Measurements from ENCODE around the gene ZMYND19. TPM values are rescaled to one million over a fixed set of nuclear protein-coding genes. Genes with fewer than 3 reads are reported as not detected.

The ZMYND19 gene
- total and polyA plus RNA-seq, 2 donors (not counting 3 experiments of a cell fraction or from before 2014, with no cell fraction given) = 22.8 to 32.6 TPM

GRCh38 chr9:137583347-137583746 is 7.0 kb downstream of the ZMYND19 start:
- no peaks in the 10 kb centered on the region for H3K9me1 ChIP-seq (replicated peaks; ENCODE audit: control insufficient read depth, extremely low read depth, insufficient read depth, low read length)
- H3K27me3 ChIP-seq (ENCODE audit: control insufficient read depth in 2 of 2, insufficient read depth in 2 of 2, low read length in 2 of 2) = no peaks in the 10 kb centered on the region
- POLR2A ChIA-PET = no interaction called here
- peaks cover 12 to 45% of the 10 kb centered on the region in 2 experiments for H3K36me3 ChIP-seq (ENCODE audit: control insufficient read depth in 2 of 2, extremely low read depth in 1 of 2, insufficient read depth in 2 of 2, low read length in 2 of 2)
- CTCF ChIA-PET = no interaction called here
- dilution Hi-C loops (cut with MboI; ENCODE audit: extremely low pct_ligation_motif_present, low sequenced_read_pairs) (no loop called here), intact Hi-C loops (cut with micrococcal nuclease) (no loop called here)
- no peak overlapping the region for H3K4me2 ChIP-seq (ENCODE audit: insufficient read depth, low read length)
- H3K4me1 ChIP-seq (ENCODE audit: control insufficient read depth, extremely low read depth, insufficient read depth, low read length) = peaks cover 3% of the 10 kb centered on the region
- H3K27ac ChIP-seq (ENCODE audit: insufficient read depth, low read depth, low read length) = no peak overlapping the region
- no peak overlapping the region for H3K4me3 ChIP-seq (replicated peaks in 1 of 3; ENCODE audit: insufficient read depth in 1 of 3, low read depth in 1 of 3, low read length in 3 of 3)
- no peak overlapping the region for H2AFZ ChIP-seq (ENCODE audit: low read depth, low read length)
- no peak for TF ChIP-seq GATA2 (IDR thresholded peaks at IDR 0.05; ENCODE audit: insufficient read depth, insufficient read length, low read depth, low read length)
- TF ChIP-seq JUN (IDR thresholded peaks at IDR 0.05; ENCODE audit: borderline replicate concordance, insufficient read depth, insufficient read length, low read depth) = no peak
- H3K9ac ChIP-seq (replicated peaks; ENCODE audit: extremely low read depth, insufficient read depth, low read length) = no peak overlapping the region
- no peak for FAIRE-seq
- no peaks in the 10 kb centered on the region for H4K20me1 ChIP-seq (replicated peaks; ENCODE audit: control insufficient read depth, extremely low read depth, insufficient read depth, low read length)
- no TSS peak for BruUV-seq (replicated peaks)
- H3K79me2 ChIP-seq (ENCODE audit: control insufficient read depth, insufficient read depth, low read length) = peaks cover 5% of the 10 kb centered on the region
- no peak for DNase-seq (ENCODE audit: low read depth, low spot score)
- H3K9me3 ChIP-seq (replicated peaks; ENCODE audit: control insufficient read depth, insufficient read depth, low read length) = no peaks in the 10 kb centered on the region

GRCh38 chr9:137582286-137582860 is 7.9 kb downstream of the ZMYND19 start:
- TF ChIP-seq GATA2 (IDR thresholded peaks at IDR 0.05; ENCODE audit: insufficient read depth, insufficient read length, low read depth, low read length) (no peak), CTCF (IDR thresholded peaks at IDR 0.05; ENCODE audit: extremely low read depth in 1 of 2, insufficient read depth in 1 of 2, low read depth in 1 of 2, low read length in 2 of 2) (peak; percentile 21 to 27)
- no peak overlapping the region for H3K4me3 ChIP-seq (replicated peaks in 1 of 3; ENCODE audit: insufficient read depth in 1 of 3, low read depth in 1 of 3, low read length in 3 of 3)
- intact Hi-C loops (cut with micrococcal nuclease) = no loop called here
- H3K4me1 ChIP-seq (ENCODE audit: control insufficient read depth, extremely low read depth, insufficient read depth, low read length) = peaks cover 9% of the 10 kb centered on the region
- ChIA-PET CTCF (interaction anchor here (1.0 to 1.4 kb wide), 3 partner anchors 21 to 113 kb away, joined by 3 to 5 read pairs (median 4); no protein-coding TSS in a partner anchor), POLR2A (no interaction called here)
- DNase-seq (ENCODE audit: low read depth, low spot score) (no peak), FAIRE-seq (no peak)
- no peaks in the 10 kb centered on the region for H3K9me1 ChIP-seq (replicated peaks; ENCODE audit: control insufficient read depth, extremely low read depth, insufficient read depth, low read length)
- H3K27me3 ChIP-seq (ENCODE audit: control insufficient read depth in 2 of 2, insufficient read depth in 2 of 2, low read length in 2 of 2) = no peaks in the 10 kb centered on the region
- dilution Hi-C loops (cut with MboI; ENCODE audit: extremely low pct_ligation_motif_present, low sequenced_read_pairs) = no loop called here
- no peak overlapping the region for H3K27ac ChIP-seq (ENCODE audit: insufficient read depth, low read depth, low read length)
- no peak overlapping the region for H3K4me2 ChIP-seq (ENCODE audit: insufficient read depth, low read length)
- no peaks in the 10 kb centered on the region for H4K20me1 ChIP-seq (replicated peaks; ENCODE audit: control insufficient read depth, extremely low read depth, insufficient read depth, low read length)
- no peak overlapping the region for H2AFZ ChIP-seq (ENCODE audit: low read depth, low read length)
- BruUV-seq (replicated peaks) = no TSS peak
- H3K9me3 ChIP-seq (replicated peaks; ENCODE audit: control insufficient read depth, insufficient read depth, low read length) = no peaks in the 10 kb centered on the region
- H3K79me2 ChIP-seq (ENCODE audit: control insufficient read depth, insufficient read depth, low read length) = peaks cover 11% of the 10 kb centered on the region
- H3K9ac ChIP-seq (replicated peaks; ENCODE audit: extremely low read depth, insufficient read depth, low read length) = no peak overlapping the region
- H3K36me3 ChIP-seq (ENCODE audit: control insufficient read depth in 2 of 2, extremely low read depth in 1 of 2, insufficient read depth in 2 of 2, low read length in 2 of 2) = peaks cover 6 to 36% of the 10 kb centered on the region in 2 experiments
